ENCODE measurements around the gene MED16.

Gene MED16

GRCh38 chr19:927780-928401 lies 34.9 kb upstream of the MED16 start:
- no peak for DNase-seq (ENCODE audit: low read depth)

- no peak for DNase-seq (ENCODE audit: low read depth)
Measured at GRCh38 chr19:927351-927779, 34.4 kb upstream of the MED16 start.

GRCh38 chr19:926589-927350 lies 33.8 kb upstream of the MED16 start:
- peak; percentile 72 for DNase-seq (ENCODE audit: low read depth)

- DNase-seq (ENCODE audit: low read depth): no peak
Measured at GRCh38 chr19:926323-926588, 33.3 kb upstream of the MED16 start.

- DNase-seq (ENCODE audit: low read depth): peak; percentile 78
Measured at GRCh38 chr19:925526-926322, 32.7 kb upstream of the MED16 start, which contains the start of gene ARID3A. TSS of gene ARID3A (plus strand) at chr19:926035. CDS start at chr19:929529, 3,494 bp downstream.

GRCh38 chr19:925087-925525 lies 32.1 kb upstream of the MED16 start:
- peak; percentile 29 for DNase-seq (ENCODE audit: low read depth)

- DNase-seq (ENCODE audit: low read depth): no peak
Measured at GRCh38 chr19:924553-925086, 31.6 kb upstream of the MED16 start.

GRCh38 chr19:920051-920864 lies 27.3 kb upstream of the MED16 start:
- no peak for DNase-seq (ENCODE audit: low read depth)

- DNase-seq (ENCODE audit: low read depth): no peak
Measured at GRCh38 chr19:919199-920050, 26.4 kb upstream of the MED16 start.

GRCh38 chr19:918481-919198 lies 25.7 kb upstream of the MED16 start:
- no peak for DNase-seq (ENCODE audit: low read depth)

- no peak for DNase-seq (ENCODE audit: low read depth)
Measured at GRCh38 chr19:918152-918437, 25.1 kb upstream of the MED16 start.

- no peak for DNase-seq (ENCODE audit: low read depth)
Measured at GRCh38 chr19:917323-918151, 24.6 kb upstream of the MED16 start, which contains the start of gene KISS1R. TSS of gene KISS1R (plus strand) at chr19:917333. CDS start at chr19:917503, 170 bp downstream.

- DNase-seq (ENCODE audit: low read depth): no peak
Measured at GRCh38 chr19:916645-917322, 23.8 kb upstream of the MED16 start.

GRCh38 chr19:913080-913748 lies 20.2 kb upstream of the MED16 start, which contains the start of gene R3HDM4:
TSS of gene R3HDM4 (minus strand) at chr19:913219. CDS start at chr19:913157, 62 bp downstream.
- DNase-seq (ENCODE audit: low read depth): peak; percentile 60

GRCh38 chr19:912181-913079 lies 19.4 kb upstream of the MED16 start:
- no peak for DNase-seq (ENCODE audit: low read depth)

GRCh38 chr19:911197-912033 lies 18.4 kb upstream of the MED16 start:
- DNase-seq (ENCODE audit: low read depth): no peak

All from fibroblast of gingiva (primary cell).